ENCODE measurements around the gene KIF3A.

The KIF3A gene

DNA sequence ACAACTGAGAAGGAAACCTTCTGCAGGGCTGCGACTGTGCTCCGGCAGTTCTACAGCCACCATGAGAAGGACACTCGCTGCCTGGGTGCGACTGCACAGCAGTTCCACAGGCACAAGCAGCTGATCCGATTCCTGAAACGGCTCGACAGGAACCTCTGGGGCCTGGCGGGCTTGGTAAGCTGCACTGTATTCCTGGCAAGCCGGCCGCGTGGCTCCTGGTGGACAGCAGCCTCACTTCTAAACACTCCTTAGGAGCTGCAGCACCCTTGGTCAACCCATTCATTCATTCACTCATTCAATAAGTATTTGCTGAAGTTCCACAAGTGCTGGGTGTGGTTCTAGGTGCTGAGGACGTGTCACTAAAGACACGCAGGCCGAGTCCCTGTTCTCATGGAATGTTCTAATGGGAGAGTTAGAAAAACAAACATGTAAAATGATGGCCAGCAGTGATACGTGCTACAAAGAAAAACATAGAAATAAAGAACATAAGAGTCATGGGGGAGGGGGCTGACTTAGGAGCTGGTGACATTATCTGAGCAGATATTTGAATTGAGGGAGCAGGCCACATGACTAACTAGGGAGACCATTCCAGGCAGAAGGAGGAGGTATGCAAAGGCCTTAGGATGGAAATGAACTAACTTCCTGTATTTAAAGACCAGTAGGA is 57.5 kb downstream of the KIF3A start:
- DNase-seq (ENCODE audit: low read depth), result no peak
- no peak overlapping the region for H3K4me3 ChIP-seq (ENCODE audit: low read depth, low read length)
- TF ChIP-seq, protein P1, sequence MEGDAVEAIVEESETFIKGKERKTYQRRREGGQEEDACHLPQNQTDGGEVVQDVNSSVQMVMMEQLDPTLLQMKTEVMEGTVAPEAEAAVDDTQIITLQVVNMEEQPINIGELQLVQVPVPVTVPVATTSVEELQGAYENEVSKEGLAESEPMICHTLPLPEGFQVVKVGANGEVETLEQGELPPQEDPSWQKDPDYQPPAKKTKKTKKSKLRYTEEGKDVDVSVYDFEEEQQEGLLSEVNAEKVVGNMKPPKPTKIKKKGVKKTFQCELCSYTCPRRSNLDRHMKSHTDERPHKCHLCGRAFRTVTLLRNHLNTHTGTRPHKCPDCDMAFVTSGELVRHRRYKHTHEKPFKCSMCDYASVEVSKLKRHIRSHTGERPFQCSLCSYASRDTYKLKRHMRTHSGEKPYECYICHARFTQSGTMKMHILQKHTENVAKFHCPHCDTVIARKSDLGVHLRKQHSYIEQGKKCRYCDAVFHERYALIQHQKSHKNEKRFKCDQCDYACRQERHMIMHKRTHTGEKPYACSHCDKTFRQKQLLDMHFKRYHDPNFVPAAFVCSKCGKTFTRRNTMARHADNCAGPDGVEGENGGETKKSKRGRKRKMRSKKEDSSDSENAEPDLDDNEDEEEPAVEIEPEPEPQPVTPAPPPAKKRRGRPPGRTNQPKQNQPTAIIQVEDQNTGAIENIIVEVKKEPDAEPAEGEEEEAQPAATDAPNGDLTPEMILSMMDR (conservative IDR thresholded peaks at IDR 0.05; ENCODE audit: low read depth, low read length), result no peak

DNA sequence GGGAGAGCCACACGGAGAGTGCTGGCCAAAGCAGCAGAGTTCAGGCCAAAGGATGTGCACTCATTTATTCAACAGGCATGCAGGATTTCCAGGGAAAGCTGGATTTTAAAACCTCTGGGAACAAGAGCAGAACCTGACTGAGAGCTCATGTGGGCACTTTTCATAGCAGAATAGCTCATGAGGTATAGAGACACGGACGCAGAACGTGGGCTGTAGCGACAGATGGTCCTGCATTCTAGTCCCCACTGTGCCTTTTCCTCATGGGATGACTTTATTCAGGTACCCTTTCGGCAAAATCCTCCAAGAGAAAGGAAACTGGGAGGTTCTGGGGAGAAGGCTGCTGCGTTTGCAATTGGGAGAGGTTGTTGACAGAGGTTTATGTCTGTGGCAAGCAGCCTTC is 58.2 kb downstream of the KIF3A start:
- TF ChIP-seq, protein P1 (conservative IDR thresholded peaks at IDR 0.05; ENCODE audit: low read depth, low read length), result no peak
- H3K4me3 ChIP-seq (ENCODE audit: low read depth, low read length), result no peak overlapping the region
- no peak for DNase-seq (ENCODE audit: low read depth)

DNA sequence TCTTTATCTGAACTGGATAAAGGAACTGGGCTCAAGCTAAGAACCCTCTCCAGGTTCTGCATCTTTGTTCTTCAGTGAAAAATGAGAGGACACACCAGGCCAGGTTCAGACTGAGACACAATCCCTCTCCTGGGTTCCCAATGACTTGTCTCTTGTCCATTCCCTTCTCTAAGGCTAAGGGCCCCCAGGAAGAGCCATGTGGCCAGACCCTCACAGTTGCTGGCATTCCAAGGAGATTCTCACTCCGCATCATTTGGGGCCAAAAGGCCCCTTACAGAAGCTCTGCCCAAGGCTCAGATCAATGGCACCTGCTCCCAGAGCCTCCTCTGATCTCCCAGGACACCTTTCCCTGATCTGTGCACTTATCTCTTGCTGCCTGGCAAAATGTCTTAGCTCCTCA is 58.6 kb downstream of the KIF3A start:
- no peak for DNase-seq (ENCODE audit: low read depth)
- TF ChIP-seq, protein P1 (conservative IDR thresholded peaks at IDR 0.05; ENCODE audit: low read depth, low read length), result no peak
- H3K4me3 ChIP-seq (ENCODE audit: low read depth, low read length), result no peak overlapping the region

DNA sequence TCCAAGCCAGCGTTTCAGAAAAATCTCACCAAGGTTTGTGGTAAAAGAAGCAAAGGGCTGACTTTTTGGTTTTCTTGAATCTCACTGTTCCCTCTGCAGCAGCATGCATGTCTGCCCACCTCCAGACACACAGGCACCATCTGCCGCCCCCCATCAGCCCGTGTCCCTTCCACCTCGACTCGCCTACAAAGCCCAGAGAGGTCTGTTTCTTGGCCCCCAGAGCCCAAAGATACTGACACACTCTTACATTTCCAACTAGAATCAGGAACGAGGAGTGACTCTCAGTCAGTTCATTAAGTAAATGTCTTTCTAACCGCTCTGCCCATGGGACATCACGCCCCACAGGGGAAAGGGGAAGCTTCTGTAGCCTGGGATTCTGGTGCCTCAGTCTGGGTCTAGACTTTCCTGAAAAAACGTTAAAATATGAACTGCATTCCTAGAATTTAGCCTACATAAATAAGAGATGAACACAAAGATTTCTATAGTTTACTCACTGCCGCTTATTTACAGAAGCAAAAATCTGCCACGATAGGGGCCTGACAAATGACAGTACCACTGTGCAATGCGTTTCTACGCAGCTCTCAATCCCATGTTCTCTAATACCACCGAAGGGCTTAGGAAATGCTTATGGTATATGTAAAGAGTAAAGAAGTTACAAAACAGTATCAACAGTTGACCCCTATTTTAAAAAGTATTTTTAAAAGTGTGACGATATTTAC is 59.5 kb downstream of the KIF3A start:
- DNase-seq (ENCODE audit: low read depth), result no peak
- H3K4me3 ChIP-seq (ENCODE audit: low read depth, low read length), result no peak overlapping the region

DNA sequence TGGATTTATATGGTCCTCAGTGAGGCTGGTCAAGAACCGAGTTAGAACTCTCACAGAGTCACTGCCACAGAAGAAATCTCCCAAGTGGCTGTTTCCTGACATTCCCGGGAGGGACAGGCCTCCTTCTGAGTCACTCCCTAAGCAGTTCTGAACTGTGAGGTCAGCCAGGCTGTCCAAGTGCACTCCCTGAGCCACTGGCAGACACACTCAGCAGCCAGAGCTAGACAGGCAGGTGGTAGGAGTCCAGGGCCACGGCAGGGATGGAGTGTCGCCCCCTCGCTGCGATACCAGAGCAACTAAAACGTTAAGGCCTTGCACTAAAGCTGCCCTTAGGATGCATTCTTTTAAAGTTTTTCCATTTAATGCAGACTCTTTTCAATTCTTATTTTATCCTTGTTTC is 60.2 kb downstream of the KIF3A start:
- peak; percentile 77 for DNase-seq (ENCODE audit: low read depth)
- TF ChIP-seq, protein P1 (conservative IDR thresholded peaks at IDR 0.05; ENCODE audit: low read depth, low read length), result peak; percentile 60
- H3K4me3 ChIP-seq (ENCODE audit: low read depth, low read length), result no peak overlapping the region

More for the DNA sequence above, 59.5 kb downstream of the KIF3A start:
- TF ChIP-seq, protein P1 (conservative IDR thresholded peaks at IDR 0.05; ENCODE audit: low read depth, low read length), result no peak

DNA sequence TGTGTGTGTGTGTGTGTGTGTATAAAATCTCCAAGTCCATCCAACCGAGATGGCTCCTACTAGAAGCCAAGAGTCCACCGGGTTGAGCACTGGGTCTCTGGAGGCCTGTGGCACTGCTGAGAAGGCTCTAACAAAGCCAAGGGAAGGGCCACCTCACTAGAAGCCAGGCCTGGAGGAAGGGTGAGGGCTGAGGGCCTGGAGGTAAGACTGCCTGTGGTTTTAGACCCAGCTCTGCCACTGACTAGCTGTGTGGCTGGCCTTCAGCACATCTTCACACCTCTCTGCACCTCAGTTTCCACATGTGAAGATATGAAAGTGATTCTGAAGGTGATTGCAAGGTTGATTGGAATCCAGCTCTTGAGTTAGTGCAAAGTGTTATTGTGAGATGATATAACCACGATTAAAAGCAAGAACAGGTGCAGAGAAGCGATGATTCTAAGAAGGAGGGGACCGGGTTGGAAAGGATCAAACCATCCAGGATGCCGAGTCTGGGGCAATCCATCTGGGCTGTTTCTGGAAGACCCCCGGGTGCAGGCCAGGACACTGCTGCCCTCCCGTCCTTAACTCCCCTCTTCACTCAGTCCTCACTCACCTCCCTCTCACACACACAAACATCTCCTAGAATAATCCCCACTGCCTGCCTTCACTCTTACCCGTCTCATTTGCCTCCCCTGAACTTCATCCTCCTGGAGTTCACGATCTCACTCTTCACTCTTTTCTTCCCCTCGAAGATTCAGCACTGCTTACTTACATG is 61.2 kb downstream of the KIF3A start:
- no peak for DNase-seq (ENCODE audit: low read depth)
- no peak overlapping the region for H3K4me3 ChIP-seq (ENCODE audit: low read depth, low read length)
- TF ChIP-seq, protein P1 (conservative IDR thresholded peaks at IDR 0.05; ENCODE audit: low read depth, low read length), result no peak
